K562 (cell line): ENCODE data around the gene SYCP1. TPM values are rescaled to one million over a fixed set of nuclear protein-coding genes. Genes with fewer than 3 reads are reported as not detected.

Source experiments
- ATAC-seq: fragments of 200-7000 bp; cut with Tn5 transposase; 3 replicates; pipeline ENCODE4 v1.9.1; 2020; ENCODE audit warnings: moderate library complexity
- BruUV-seq: library from RNA; stranded (reverse); fragments of 400-500 nt; replicated peaks from 2 replicates; lab custom pipeline; 2021; lab: Mats Ljungman, UMichigan
- CTCF ChIA-PET: fragments of 300-600 bp; formaldehyde crosslinking; extraction: SDS; loops from one replicate; lab custom pipeline; 2021; ENCODE audit warnings: low intra/inter-chr PET ratio; lab: Yijun Ruan, JAX
- POLR2A ChIA-PET: fragments of 300-600, 350-650 bp; sonication (Branson Sonifier 250); formaldehyde crosslinking; extraction: SDS; loops from one replicate; lab custom pipeline; 2021; ENCODE audit warnings: antibody characterized with exemption, inconsistent platforms; lab: Yijun Ruan, JAX
- DNase-seq, 4 experiments: peaks; one replicate each; pipeline versions ENCODE4 v3.0.0 to v3.0.0-alpha.2; 2011 to 2018; ENCODE audit warnings: low spot score in 3 of 4, mixed read lengths in 3 of 4; ENCODE audit errors: extremely low read depth in 1 of 4
- FAIRE-seq: peaks from 2 replicates; lab custom pipeline; 2011; peaks lifted over from hg19 to GRCh38; lab: Jason Lieb, UNC
- H2AFZ ChIP-seq: 2 replicates; pipeline ENCODE4 v1.6.0; 2011; ENCODE audit warnings: low read depth, low read length, control low read depth, inconsistent platforms
- H3K27ac ChIP-seq: fragments of 200-600 bp; 3 replicates; pipeline ENCODE4 v1.8.0; 2011; ENCODE audit warnings: low read depth, mild to moderate bottlenecking, control low read depth, inconsistent platforms, low read length, moderate library complexity, mixed read lengths; ENCODE audit errors: extremely low read depth
- H3K27me3 ChIP-seq, 2 experiments: fragments of 300-600 bp in 1 of 2; 2 replicates in 1 of 2; 3 replicates in 1 of 2; pipeline versions ENCODE4 v1.6.0 to v1.8.0; 2011; ENCODE audit warnings: inconsistent platforms in 2 of 2, low read length in 2 of 2, mild to moderate bottlenecking in 1 of 2, mixed read lengths in 1 of 2, moderate library complexity in 1 of 2; ENCODE audit not compliant: control insufficient read depth in 2 of 2, insufficient read depth in 2 of 2
- H3K36me3 ChIP-seq: fragments of 300-600 bp; 3 replicates; pipeline ENCODE4 v1.8.0; 2011; ENCODE audit warnings: mild to moderate bottlenecking, low read length, inconsistent platforms; ENCODE audit not compliant: control insufficient read depth, insufficient read depth
- H3K4me1 ChIP-seq, 2 experiments: fragments of 200-600 bp in 1 of 2; replicated peaks in 1 of 2; 2 replicates in 1 of 2; 3 replicates in 1 of 2; pipeline versions ENCODE4 v1.5.1 to v1.8.0; 2011; ENCODE audit warnings: inconsistent platforms in 2 of 2, low read length in 2 of 2, mild to moderate bottlenecking in 1 of 2, mixed read lengths in 1 of 2, moderate library complexity in 1 of 2; ENCODE audit not compliant: control insufficient read depth in 2 of 2, insufficient read depth in 2 of 2
- H3K4me2 ChIP-seq: 2 replicates; pipeline ENCODE4 v1.6.1; 2011; ENCODE audit warnings: low read length, control low read depth, inconsistent platforms, mixed read lengths; ENCODE audit not compliant: insufficient read depth
- H3K4me3 ChIP-seq: fragments of 200-600 bp; sonication (generic), shearing (Covaris generic); 2 replicates; pipeline ENCODE4 v1.5.1; 2016; ENCODE audit warnings: control low read depth, inconsistent platforms
- H3K79me2 ChIP-seq: fragments of 200-600 bp; 3 replicates; pipeline ENCODE4 v1.8.0; 2011; ENCODE audit warnings: low read length, inconsistent platforms; ENCODE audit not compliant: control insufficient read depth, insufficient read depth
- H3K9ac ChIP-seq, 2 experiments: 2 replicates each; pipeline versions ENCODE4 v1.6.0 to v1.6.1; 2011; ENCODE audit warnings: low read depth in 2 of 2, low read length in 2 of 2, control low read depth in 1 of 2, inconsistent platforms in 1 of 2, mild to moderate bottlenecking in 1 of 2, mixed read lengths in 1 of 2; ENCODE audit not compliant: insufficient read depth in 1 of 2
- H3K9me1 ChIP-seq: one replicate; pipeline ENCODE4 v1.6.0; 2011; ENCODE audit warnings: inconsistent platforms, mild to moderate bottlenecking, low read length, moderate library complexity; ENCODE audit not compliant: control insufficient read depth, insufficient read depth
- H3K9me3 ChIP-seq: replicated peaks from 2 replicates; pipeline ENCODE4 v1.5.1; 2011; ENCODE audit warnings: low read depth, low read length, inconsistent platforms; ENCODE audit not compliant: control insufficient read depth, insufficient read depth
- H4K20me1 ChIP-seq: replicated peaks from 2 replicates; pipeline ENCODE4 v1.6.1; 2011; ENCODE audit warnings: low read length, inconsistent platforms, mixed read lengths; ENCODE audit not compliant: control insufficient read depth, insufficient read depth
- LEF1 ChIP-seq: fragments of 450-650 bp; IDR thresholded peaks from 2 replicates; pipeline ENCODE4 v1.6.1; 2016; ENCODE audit warnings: mild to moderate bottlenecking
- PHB2 ChIP-seq: fragments of 450-650 bp; IDR thresholded peaks from 2 replicates; pipeline ENCODE4 v1.6.1; 2017; ENCODE audit warnings: low read depth
- SFPQ ChIP-seq: fragments of 200-400 bp; formaldehyde crosslinking; IDR thresholded peaks from 2 replicates; pipeline ENCODE4 v1.6.1; 2017; ENCODE audit warnings: mild to moderate bottlenecking, low read depth, low read length, moderate library complexity
- ZFP30 ChIP-seq: fragments of 250-450 bp; sonication (Bioruptor Pico); IDR thresholded peaks from 2 replicates; pipeline ENCODE4 v1.8.0; 2022; ENCODE audit warnings: moderate library complexity, mild to moderate bottlenecking, inconsistent platforms, borderline replicate concordance
- ZNF232 ChIP-seq: sonication (generic); formaldehyde crosslinking; IDR thresholded peaks from 2 replicates; pipeline ENCODE4 v1.8.0; 2022; ENCODE audit warnings: mild to moderate bottlenecking, missing genetic modification reagents
- ZNF444 ChIP-seq: fragments of 250-450 bp; sonication (Bioruptor Pico); IDR thresholded peaks from 2 replicates; pipeline ENCODE4 v1.4.0; 2020; ENCODE audit warnings: mild to moderate bottlenecking, moderate library complexity
- WGBS: fragments of 100-300 bp; shearing (Covaris generic); methylation state at CpG from one replicate; pipeline ENCODE4 v1.1.6; 2016; ENCODE audit warnings: low coverage, mixed read lengths; ENCODE audit not compliant: insufficient coverage; ENCODE audit errors: missing lambda C conversion rate; 5-methylcytosine and 5-hydroxymethylcytosine counted together
- in situ Hi-C: fragments of 300-500 bp; cut with MboI; formaldehyde crosslinking; loops from 4 replicates; pipeline ENCODE4 v1.15.0; 2018; ENCODE audit warnings: inconsistent platforms, mixed read lengths
- intact Hi-C: fragments of 100-400 bp; cut with micrococcal nuclease; formaldehyde crosslinking; loops from 2 replicates; pipeline ENCODE4 v1.14.2; 2022
- polyA plus RNA-seq, 8 experiments: library from polyadenylated mRNA; depleted of rRNA in 4 of 8; stranded (reverse) in 5 of 8; unstranded in 3 of 8; fragments of >200 nt; fragmentation: Nextera tagmentation in 2 of 8; fragmentation: Illumina TruSeq in 1 of 8; extraction: Ambion mirVana in 2 of 8; extraction: Trizol in 1 of 8; gene quantifications; 2 replicates each; pipeline versions ENCODE4 v1.2.1 to v1.2.3, GENCODE V29; 2011 to 2014; ENCODE audit warnings: inconsistent platforms in 1 of 8, missing spikeins in 1 of 8
- total RNA-seq, 7 experiments: library from RNA; depleted of rRNA in 6 of 7; stranded (reverse); fragments of >200 nt in 6 of 7; fragmentation: Illumina TruSeq in 2 of 7; extraction: Trizol in 2 of 7; gene quantifications; 2 replicates each; pipeline versions ENCODE4 v1.2.1 to v1.2.3, GENCODE V29; 2011 to 2021; ENCODE audit warnings: low replicate concordance in 1 of 7

SYCP1 gene
- total and polyA plus RNA-seq, 9 of the 15 experiments (the other 6 are each of a cell fraction or from before 2014, with no cell fraction given): not detected

- TF ChIP-seq SFPQ: no peak
These were observed 6.7 kb downstream of the SYCP1 start (continued) for GRCh38 chr1:114861384-114861783.

- no peak for FAIRE-seq
- no peaks in the 10 kb centered on the region for H3K79me2 ChIP-seq
- no peaks in the 10 kb centered on the region for H3K9me3 ChIP-seq
- intact Hi-C loops: no loop called here
- CTCF ChIA-PET: no interaction called here
- ATAC-seq: no peak
- H3K4me3 ChIP-seq: no peak overlapping the region
- WGBS: under 1% methylated on average over 11 of the region's 11 CpGs
- BruUV-seq: no TSS peak
- no peaks in the 10 kb centered on the region for H4K20me1 ChIP-seq
- POLR2A ChIA-PET: no interaction called here
- no peaks in the 10 kb centered on the region for H3K36me3 ChIP-seq
- DNase-seq: no peak
- no peak overlapping the region for H3K27ac ChIP-seq
- in situ Hi-C loops: no loop called here
- H3K4me2 ChIP-seq: no peak overlapping the region
- no peaks in the 10 kb centered on the region for H3K4me1 ChIP-seq
- H2AFZ ChIP-seq: no peak overlapping the region
- no peak overlapping the region for H3K9ac ChIP-seq
- TF ChIP-seq ZNF444 (CRISPR knock-in tag) (no peak), ZNF232 (CRISPR knock-in tag) (no peak), PHB2 (no peak), ZFP30 (CRISPR knock-in tag) (no peak), LEF1 (no peak)
- no peaks in the 10 kb centered on the region for H3K9me1 ChIP-seq
- no peaks in the 10 kb centered on the region for H3K27me3 ChIP-seq
These were observed 37.7 kb downstream of the SYCP1 start for GRCh38 chr1:114892194-114892918.
